ENCODE results near the gene GPR18. TPM values are rescaled to one million over a fixed set of nuclear protein-coding genes. Genes with fewer than 3 reads are reported as not detected.

The GPR18 gene
- total RNA-seq, 1 experiment from 2014 or later, result not detected

DNA sequence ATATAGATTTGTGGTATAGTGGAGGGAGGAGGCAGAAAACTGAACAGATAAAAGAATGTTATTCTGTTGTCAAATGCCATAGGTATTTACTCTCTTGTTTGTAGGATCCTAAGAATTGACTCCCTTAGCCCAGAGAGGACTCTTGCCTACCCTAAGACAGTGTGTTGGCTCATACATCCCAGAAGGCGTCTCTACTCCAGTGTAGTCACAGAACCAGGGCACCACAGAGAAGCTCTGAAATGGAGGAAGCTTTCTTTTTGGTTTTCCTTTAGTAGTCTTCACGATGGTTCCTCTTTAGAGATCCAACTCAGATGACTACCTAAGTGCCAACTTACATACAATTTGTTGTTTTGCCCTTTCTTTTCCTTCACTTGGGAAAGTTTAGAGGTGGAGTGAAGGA lies 35.0 kb upstream of the GPR18 start:
- Mint-ChIP-seq H3K4me1 (ENCODE audit: low read depth, unreplicated experiment) (peaks cover 14% of the 10 kb centered on the region), H3K27ac (ENCODE audit: unreplicated experiment) (no peak overlapping the region), H3K36me3 (ENCODE audit: insufficient read depth, unreplicated experiment) (peaks cover 29% of the 10 kb centered on the region), H3K4me3 (ENCODE audit: unreplicated experiment) (no peak overlapping the region), H3K9me3 (ENCODE audit: unreplicated experiment) (no peaks in the 10 kb centered on the region), H3K27me3 (ENCODE audit: insufficient read depth, unreplicated experiment) (no peaks in the 10 kb centered on the region)
- CTCF ChIA-PET, result no interaction called here
- Histone ChIP-seq H3K27me3 (replicated peaks; ENCODE audit: control insufficient read depth, insufficient read depth, low read length) (no peaks in the 10 kb centered on the region), H3K9me3 (no peaks in the 10 kb centered on the region), H3K4me1 (no peaks in the 10 kb centered on the region), H3K36me3 (ENCODE audit: control insufficient read depth, insufficient read depth, low read length) (no peaks in the 10 kb centered on the region), H3K4me3 (ENCODE audit: low read depth, low read length) (no peak overlapping the region)
- DNase-seq, result no peak
- TF ChIP-seq, protein P1, sequence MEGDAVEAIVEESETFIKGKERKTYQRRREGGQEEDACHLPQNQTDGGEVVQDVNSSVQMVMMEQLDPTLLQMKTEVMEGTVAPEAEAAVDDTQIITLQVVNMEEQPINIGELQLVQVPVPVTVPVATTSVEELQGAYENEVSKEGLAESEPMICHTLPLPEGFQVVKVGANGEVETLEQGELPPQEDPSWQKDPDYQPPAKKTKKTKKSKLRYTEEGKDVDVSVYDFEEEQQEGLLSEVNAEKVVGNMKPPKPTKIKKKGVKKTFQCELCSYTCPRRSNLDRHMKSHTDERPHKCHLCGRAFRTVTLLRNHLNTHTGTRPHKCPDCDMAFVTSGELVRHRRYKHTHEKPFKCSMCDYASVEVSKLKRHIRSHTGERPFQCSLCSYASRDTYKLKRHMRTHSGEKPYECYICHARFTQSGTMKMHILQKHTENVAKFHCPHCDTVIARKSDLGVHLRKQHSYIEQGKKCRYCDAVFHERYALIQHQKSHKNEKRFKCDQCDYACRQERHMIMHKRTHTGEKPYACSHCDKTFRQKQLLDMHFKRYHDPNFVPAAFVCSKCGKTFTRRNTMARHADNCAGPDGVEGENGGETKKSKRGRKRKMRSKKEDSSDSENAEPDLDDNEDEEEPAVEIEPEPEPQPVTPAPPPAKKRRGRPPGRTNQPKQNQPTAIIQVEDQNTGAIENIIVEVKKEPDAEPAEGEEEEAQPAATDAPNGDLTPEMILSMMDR (IDR thresholded peaks at IDR 0.05; ENCODE audit: insufficient read depth in 1 of 2, low read depth in 1 of 2, low read length in 1 of 2, severe bottlenecking in 1 of 2, unreplicated experiment in 1 of 2), result no peak
- intact Hi-C loops (cut with micrococcal nuclease; ENCODE audit: unreplicated experiment), result loop anchor here (10.0 kb wide), 1 partner anchor 142 kb away; no protein-coding TSS in a partner anchor
- BruUV-seq (replicated peaks), result no TSS peak
- POLR2A ChIA-PET, result no interaction called here

DNA sequence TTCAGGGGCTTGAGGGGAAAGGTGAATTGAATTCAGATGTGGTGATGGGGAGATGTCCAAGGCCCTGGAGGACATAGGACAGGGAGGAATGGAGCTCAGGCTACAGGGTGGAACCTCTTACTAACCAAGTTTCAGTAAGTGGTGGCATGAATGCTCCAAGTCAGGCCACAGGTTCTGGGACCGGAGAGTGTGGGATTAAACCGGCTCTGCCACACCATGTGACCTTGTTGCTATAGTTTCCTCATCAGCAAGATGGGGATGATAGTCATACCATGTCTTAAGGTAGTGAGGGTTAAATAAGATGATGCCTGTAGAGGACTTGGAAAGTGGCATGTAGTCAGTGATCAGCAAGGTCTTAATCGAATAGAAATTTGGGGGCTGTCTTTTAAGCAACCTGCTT lies 32.7 kb upstream of the GPR18 start:
- H3K4me3 ChIP-seq (ENCODE audit: low read depth, low read length), result no peak overlapping the region
- Mint-ChIP-seq H3K27me3 (ENCODE audit: insufficient read depth, unreplicated experiment) (no peaks in the 10 kb centered on the region), H3K36me3 (ENCODE audit: insufficient read depth, unreplicated experiment) (peaks cover 23% of the 10 kb centered on the region), H3K9me3 (ENCODE audit: unreplicated experiment) (no peaks in the 10 kb centered on the region), H3K4me3 (ENCODE audit: unreplicated experiment) (no peak overlapping the region), H3K4me1 (ENCODE audit: low read depth, unreplicated experiment) (peaks cover 7% of the 10 kb centered on the region), H3K27ac (ENCODE audit: unreplicated experiment) (no peak overlapping the region)
- BruUV-seq (replicated peaks), result no TSS peak
- DNase-seq, result no peak
- intact Hi-C loops (cut with micrococcal nuclease; ENCODE audit: unreplicated experiment), result loop anchor here (10.0 kb wide), 1 partner anchor 144 kb away; no protein-coding TSS in a partner anchor
- CTCF ChIA-PET, result no interaction called here
- H3K27me3 ChIP-seq (replicated peaks; ENCODE audit: control insufficient read depth, insufficient read depth, low read length), result no peaks in the 10 kb centered on the region
- H3K36me3 ChIP-seq (ENCODE audit: control insufficient read depth, insufficient read depth, low read length), result no peaks in the 10 kb centered on the region; the same call in 1 of the 2 replicates
- TF ChIP-seq, protein P1 (IDR thresholded peaks at IDR 0.05; ENCODE audit: insufficient read depth in 1 of 2, low read depth in 1 of 2, low read length in 1 of 2, severe bottlenecking in 1 of 2, unreplicated experiment in 1 of 2), result no peak
- POLR2A ChIA-PET, result no interaction called here
- H3K9me3 ChIP-seq, result no peaks in the 10 kb centered on the region
- no peaks in the 10 kb centered on the region for H3K4me1 ChIP-seq

DNA sequence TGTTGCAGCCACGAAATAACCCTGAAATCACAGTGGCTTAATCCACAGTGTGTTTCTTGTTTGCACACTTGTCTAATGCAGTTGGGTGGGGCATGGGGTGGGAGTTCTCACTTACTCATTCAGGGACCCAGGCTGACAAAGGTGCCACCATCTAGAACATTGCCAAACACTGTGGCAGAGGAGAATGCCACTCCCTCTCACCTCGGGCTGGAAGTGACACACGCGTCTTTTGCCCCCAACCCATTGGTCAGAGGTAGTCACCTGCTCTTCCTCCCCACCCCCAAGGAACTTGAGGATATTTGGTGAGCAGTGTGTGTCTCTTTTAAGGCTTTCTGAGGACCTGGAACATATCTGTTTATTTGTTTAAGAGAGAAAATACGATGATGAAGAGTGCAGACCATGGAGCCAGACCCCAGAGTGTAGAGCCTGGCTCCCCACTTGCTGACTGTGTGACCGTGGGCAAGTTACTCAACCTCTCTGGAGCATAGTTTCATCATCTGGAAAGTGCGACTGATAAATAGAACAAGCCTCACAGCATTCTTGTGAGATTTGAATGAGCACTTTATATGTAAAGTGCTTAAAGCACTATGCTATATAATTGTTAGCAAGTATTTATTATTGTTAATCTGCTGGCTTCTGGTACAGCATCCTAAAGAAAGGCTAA lies 31.6 kb upstream of the GPR18 start:
- Mint-ChIP-seq H3K4me1 (ENCODE audit: low read depth, unreplicated experiment) (peaks cover 7% of the 10 kb centered on the region), H3K36me3 (ENCODE audit: insufficient read depth, unreplicated experiment) (peaks cover 14% of the 10 kb centered on the region), H3K27me3 (ENCODE audit: insufficient read depth, unreplicated experiment) (no peaks in the 10 kb centered on the region), H3K27ac (ENCODE audit: unreplicated experiment) (no peak overlapping the region), H3K4me3 (ENCODE audit: unreplicated experiment) (no peak overlapping the region), H3K9me3 (ENCODE audit: unreplicated experiment) (no peaks in the 10 kb centered on the region)
- no TSS peak for BruUV-seq (replicated peaks)
- Histone ChIP-seq H3K36me3 (ENCODE audit: control insufficient read depth, insufficient read depth, low read length) (no peaks in the 10 kb centered on the region; the same call in 1 of the 2 replicates), H3K9me3 (no peaks in the 10 kb centered on the region), H3K4me1 (no peaks in the 10 kb centered on the region), H3K4me3 (ENCODE audit: low read depth, low read length) (no peak overlapping the region), H3K27me3 (replicated peaks; ENCODE audit: control insufficient read depth, insufficient read depth, low read length) (no peaks in the 10 kb centered on the region)
- intact Hi-C loops (cut with micrococcal nuclease; ENCODE audit: unreplicated experiment), result loop anchor here (10.0 kb wide), 1 partner anchor 145 kb away; no protein-coding TSS in a partner anchor
- ChIA-PET CTCF (no interaction called here), POLR2A (no interaction called here)
- DNase-seq, result no peak
- TF ChIP-seq, protein P1 (IDR thresholded peaks at IDR 0.05; ENCODE audit: insufficient read depth in 1 of 2, low read depth in 1 of 2, low read length in 1 of 2, severe bottlenecking in 1 of 2, unreplicated experiment in 1 of 2), result no peak
